Pancreas (tissue), 10 donors: ENCODE measurements around the gene ITSN2. TPM values are rescaled to one million over a fixed set of nuclear protein-coding genes. Genes with fewer than 3 reads are reported as not detected.
A peak's percentile ranks its signal among the peaks of the same experiment; 100 is the strongest.
"Not testable (repeated sequence)": the region's sequence is repeated elsewhere in the genome, so short reads cannot be mapped to it uniquely, and the experiment has no call there.

Experiments used
- ATAC-seq, 4 donors: fragments of 200-7000 bp; cut with Tn5 transposase; one replicate each; pipeline versions ENCODE4 v1.8.0 to v1.9.1; 2020; ENCODE audit warnings: mild to moderate bottlenecking in 4 of 4, moderate library complexity in 4 of 4
- DNase-seq, 6 donors: peaks; one replicate each; pipeline ENCODE4 v3.0.0-alpha.2; 2020
- FAIRE-seq: peaks from 2 replicates; lab custom pipeline; 2012; peaks lifted over from hg19 to GRCh38; lab: Jason Lieb, UNC
- H3K27ac ChIP-seq, 4 donors: fragments of 200-600 bp; sonication (generic); 1 replicate in 3 of 4; 2 replicates in 1 of 4; pipeline versions ENCODE4 v1.5.0 to v1.8.0; 2020
- H3K27me3 ChIP-seq, 4 donors: fragments of 200-600 bp; one replicate each; pipeline ENCODE4 v1.8.0; 2021
- H3K36me3 ChIP-seq, 3 donors: fragments of 200-600 bp; sonication (generic) in 1 of 3; one replicate each; pipeline versions ENCODE4 v1.5.0 to v1.8.0; 2020 to 2021
- H3K4me1 ChIP-seq, 3 donors: fragments of 200-600 bp; one replicate each; pipeline ENCODE4 v1.8.0; 2021
- H3K4me3 ChIP-seq, 4 donors: fragments of 200-600 bp; sonication (generic) in 2 of 4; one replicate each; pipeline versions ENCODE4 v1.5.0 to v1.8.0; 2020 to 2021
- H3K9me3 ChIP-seq, 4 donors: fragments of 200-600 bp; one replicate each; pipeline ENCODE4 v1.8.0; 2021
- CTCF ChIP-seq, 4 donors: fragments of 200-600 bp; sonication (generic) in 3 of 4; IDR thresholded peaks; one replicate each; pipeline versions ENCODE4 v1.5.0 to v1.8.0; 2021; ENCODE audit warnings: antibody characterized with exemption in 4 of 4
- WGBS, 2 donors: extraction: QIAGEN DNeasy Blood & Tissue Kit; methylation state at CpG; one replicate each; pipeline ENCODE4 v1.1.7; 2013; 5-methylcytosine and 5-hydroxymethylcytosine counted together
- intact Hi-C, 3 donors: fragments of 100-400 bp; cut with DNase I; formaldehyde crosslinking; loops; one replicate each; pipeline versions ENCODE4 v1.11.1 to v1.14.2; 2022
- polyA plus RNA-seq, 2 donors: library from polyadenylated mRNA; stranded (reverse); fragments of 200-250 nt; gene quantifications; one replicate each; pipeline ENCODE4 v1.2.3, GENCODE V29; 2013
- total RNA-seq, 6 donors: library from RNA; stranded (reverse); fragmentation: NEBNext Ultra II Directional in 4 of 6; extraction: Animal tissue kit (Norgen Biotek cat#: 25700) in 4 of 6; gene quantifications; one replicate each; pipeline versions ENCODE4 v1.2.1 to v1.2.4, GENCODE V29; 2021 to 2023
- donor health status: healthy with polysubstance abuse.
- donor health status: DM: no; HTN: no; CAD: no; lungs with moderate emphysema.
- donor health status: DM: no; HTN: no; CAD: no.
- donor health status: control.
- donor health status: control.
- donor health status: Bipolar disorder and iron deficiency.
- donor health status: DM: yes; HTN: yes; CAD: no.
- donor health status: DM: no; HTN: no; CAD: no.
- donor health status: DM: no; HTN: no; CAD: no.
- donor health status: DM: yes; HTN: yes; CAD: no.

Gene ITSN2
- total and polyA plus RNA-seq, 8 donors: 23.8 to 42.0 (median 31.4) TPM

GRCh38 chr2:24363301-24363700, 3.0 kb upstream of the ITSN2 start:
- DNase-seq: no peak
- no peak overlapping the region for H3K4me3 ChIP-seq
- intact Hi-C loops: no loop called here
- no peak for ATAC-seq
- H3K36me3 ChIP-seq: no peaks in the 10 kb centered on the region
- no peaks in the 10 kb centered on the region for H3K27me3 ChIP-seq
- FAIRE-seq: no peak
- peaks cover 0 to 25% (median 6%) of the 10 kb centered on the region in 3 donors for H3K4me1 ChIP-seq
- TF ChIP-seq CTCF (IDR thresholded peaks at IDR 0.05): no peak
- WGBS, 2 donors: 95 to 96% methylated on average over 2 of the region's 2 CpGs
- no peaks in the 10 kb centered on the region for H3K9me3 ChIP-seq
- H3K27ac ChIP-seq: no peak overlapping the region

- intact Hi-C loops: no loop called here
- Histone ChIP-seq H3K27me3 (no peaks in the 10 kb centered on the region), H3K27ac (no peak overlapping the region), H3K4me1 (peaks cover 0 to 28% (median 9%) of the 10 kb centered on the region in 3 donors), H3K4me3 (no peak overlapping the region), H3K36me3 (no peaks in the 10 kb centered on the region), H3K9me3 (no peaks in the 10 kb centered on the region)
- no peak for TF ChIP-seq CTCF (IDR thresholded peaks at IDR 0.05)
- FAIRE-seq (no peak), DNase-seq (no peak), ATAC-seq (no peak)
- 25 to 29% methylated on average over 4 of the region's 4 CpGs for WGBS, 2 donors
Observed at GRCh38 chr2:24362253-24362652, 1.9 kb upstream of the ITSN2 start.

- FAIRE-seq (no peak), ATAC-seq (no peak), DNase-seq (peak in 1 of 6 donors; percentile 23)
- Histone ChIP-seq H3K27ac (peak overlapping the region; percentile 97 to 99 (median 98)), H3K4me1 (peaks cover 0 to 27% (median 9%) of the 10 kb centered on the region in 3 donors), H3K36me3 (no peaks in the 10 kb centered on the region), H3K9me3 (no peaks in the 10 kb centered on the region), H3K27me3 (no peaks in the 10 kb centered on the region), H3K4me3 (peak overlapping the region; percentile 80 to 99 (median 98))
- no peak for TF ChIP-seq CTCF (IDR thresholded peaks at IDR 0.05)
- intact Hi-C loops: no loop called here
- WGBS, 2 donors: 90 to 92% methylated on average over 15 of the region's 15 CpGs
Observed at GRCh38 chr2:24360963-24361330, 611 bp upstream of the ITSN2 start.

GRCh38 chr2:24359129-24360049, 947 bp downstream of the ITSN2 start:
- no peaks in the 10 kb centered on the region for H3K27me3 ChIP-seq
- TF ChIP-seq CTCF (IDR thresholded peaks at IDR 0.05): no peak
- intact Hi-C loops: no loop called here
- ATAC-seq (peak; percentile 23 to 58 (median 50)), FAIRE-seq (no peak), DNase-seq (peak in 4 of 6 donors; percentile 49 to 58 (median 51))
- peak overlapping the region; percentile 80 to 99 (median 98) for H3K4me3 ChIP-seq
- H3K9me3 ChIP-seq: no peaks in the 10 kb centered on the region
- peak overlapping the region; percentile 97 to 99 (median 98) for H3K27ac ChIP-seq
- H3K4me1 ChIP-seq: peaks cover 2 to 25% (median 6%) of the 10 kb centered on the region in 3 donors
- no peaks in the 10 kb centered on the region for H3K36me3 ChIP-seq
- 2% methylated on average over 46 of the region's 46 CpGs for WGBS, 2 donors

- peak overlapping the region in 1 of 4 donors; percentile 96 for H3K4me3 ChIP-seq
- H3K4me1 ChIP-seq: peaks cover 16 to 41% (median 20%) of the 10 kb centered on the region in 3 donors
Observed at GRCh38 chr2:24357767-24358166, 2.6 kb downstream of the ITSN2 start.

GRCh38 chr2:24357115-24357514, 3.2 kb downstream of the ITSN2 start:
- H3K9me3 ChIP-seq, FAIRE-seq, H3K27ac ChIP-seq, DNase-seq, H3K27me3 ChIP-seq, H3K4me3 ChIP-seq, ATAC-seq, intact Hi-C loops, H3K36me3 ChIP-seq: not testable (repeated sequence)
- peaks cover 23 to 45% (median 26%) of the 10 kb centered on the region in 3 donors for H3K4me1 ChIP-seq
- WGBS, 2 donors: 93 to 95% methylated on average over 4 of the region's 4 CpGs

More at GRCh38 chr2:24357767-24358166, 2.6 kb downstream of the ITSN2 start:
- FAIRE-seq, H3K9me3 ChIP-seq, H3K27me3 ChIP-seq, H3K27ac ChIP-seq, DNase-seq, ATAC-seq, H3K36me3 ChIP-seq, intact Hi-C loops: not testable (repeated sequence)
- WGBS, 2 donors: 90 to 92% methylated on average over 12 of the region's 12 CpGs
